Mucosa of descending colon (tissue), 3 donors: ENCODE data around the gene CNOT1. TPM values are rescaled to one million over a fixed set of nuclear protein-coding genes. Genes with fewer than 3 reads are reported as not detected.

Experiments
- ATAC-seq: fragments of 200-7000 bp; cut with Tn5 transposase; one replicate; pipeline ENCODE4 v1.9.1; 2020; ENCODE audit warnings: mild to moderate bottlenecking, moderate library complexity
- DNase-seq, 3 donors: peaks; one replicate each; pipeline ENCODE4 v3.0.0-alpha.2; 2020
- H3K36me3 ChIP-seq: fragments of 200-600 bp; one replicate; pipeline ENCODE4 v1.8.0; 2021; ENCODE audit warnings: low read depth, mild to moderate bottlenecking
- H3K4me1 ChIP-seq: fragments of 200-600 bp; one replicate; pipeline ENCODE4 v1.8.0; 2021; ENCODE audit warnings: low read depth, mild to moderate bottlenecking
- H3K4me3 ChIP-seq: fragments of 200-600 bp; one replicate; pipeline ENCODE4 v1.8.0; 2021; ENCODE audit warnings: mild to moderate bottlenecking
- H3K9me3 ChIP-seq: fragments of 200-600 bp; one replicate; pipeline ENCODE4 v1.8.0; 2021; ENCODE audit warnings: mild to moderate bottlenecking
- CTCF ChIP-seq: fragments of 200-600 bp; IDR thresholded peaks from one replicate; pipeline ENCODE4 v1.8.0; 2022; ENCODE audit warnings: antibody characterized with exemption, mild to moderate bottlenecking
- intact Hi-C, 2 donors: fragments of 100-400 bp; cut with DNase I in 1 of 2; cut with micrococcal nuclease in 1 of 2; formaldehyde crosslinking; loops; one replicate each; pipeline versions ENCODE4 v1.11.0 to v1.11.1; 2022; cut with DNase I, micrococcal nuclease
- total RNA-seq, 3 donors: library from RNA; stranded (reverse); fragmentation: NEBNext Ultra II Directional in 2 of 3; extraction: Animal tissue kit (Norgen Biotek cat#: 25700) in 2 of 3; gene quantifications; one replicate each; pipeline versions ENCODE4 v1.2.1 to v1.2.4, GENCODE V29; 2021 to 2023
- donor health status: DM: no; HTN: no; CAD: no; lungs with moderate emphysema.
- donor health status: DM: no; HTN: no; CAD: no.
- donor health status: DM: no; HTN: yes; CAD: no.

CNOT1 gene
- total RNA-seq, 3 donors from 2014 or later = 194 to 239 (median 230) TPM

GRCh38 chr16:58487566-58488351 is 141.9 kb downstream of the CNOT1 start:
- peak; percentile 78 to 84 (median 84) for DNase-seq
- H3K4me3 ChIP-seq = no peak overlapping the region
- intact Hi-C loops = loop anchor here (5.0 kb wide), 1 partner anchor 150 kb away; no protein-coding TSS in a partner anchor
- ATAC-seq = peak; percentile 93
- peaks cover 5% of the 10 kb centered on the region for H3K4me1 ChIP-seq
- peak; percentile 74 for TF ChIP-seq CTCF
- no peaks in the 10 kb centered on the region for H3K9me3 ChIP-seq
- H3K36me3 ChIP-seq = no peaks in the 10 kb centered on the region

- peaks cover 5% of the 10 kb centered on the region for H3K4me1 ChIP-seq
- DNase-seq (no peak), ATAC-seq (no peak)
- no peak overlapping the region for H3K4me3 ChIP-seq
- no peak for TF ChIP-seq CTCF
- H3K36me3 ChIP-seq = no peaks in the 10 kb centered on the region
- H3K9me3 ChIP-seq = no peaks in the 10 kb centered on the region
- intact Hi-C loops = loop anchor here (5.0 kb wide), 1 partner anchor 148 kb away; no protein-coding TSS in a partner anchor
These were observed 144.3 kb downstream of the CNOT1 start for GRCh38 chr16:58485184-58485887.

- no peaks in the 10 kb centered on the region for H3K9me3 ChIP-seq
- no peaks in the 10 kb centered on the region for H3K36me3 ChIP-seq
- no peak overlapping the region for H3K4me3 ChIP-seq
- DNase-seq = no peak
- intact Hi-C loops = no loop called here
- no peaks in the 10 kb centered on the region for H3K4me1 ChIP-seq
- TF ChIP-seq CTCF = no peak
- no peak for ATAC-seq
These were observed 147.7 kb downstream of the CNOT1 start for GRCh38 chr16:58481931-58482330.

GRCh38 chr16:58481226-58481869 is 148.3 kb downstream of the CNOT1 start:
- no peaks in the 10 kb centered on the region for H3K36me3 ChIP-seq
- ATAC-seq = no peak
- intact Hi-C loops = no loop called here

GRCh38 chr16:58478427-58478826 is 151.2 kb downstream of the CNOT1 start:
- H3K36me3 ChIP-seq = no peaks in the 10 kb centered on the region
- H3K4me3 ChIP-seq = no peak overlapping the region
- no peaks in the 10 kb centered on the region for H3K4me1 ChIP-seq
- no peak for TF ChIP-seq CTCF
- intact Hi-C loops = no loop called here
- DNase-seq (no peak), ATAC-seq (no peak)
- H3K9me3 ChIP-seq = no peaks in the 10 kb centered on the region

More at GRCh38 chr16:58481226-58481869, 148.3 kb downstream of the CNOT1 start:
- DNase-seq = no peak
- Histone ChIP-seq H3K4me3 (no peak overlapping the region), H3K4me1 (no peaks in the 10 kb centered on the region), H3K9me3 (no peaks in the 10 kb centered on the region)
- no peak for TF ChIP-seq CTCF
